ENCODE data around the gene GNB3. TPM values are rescaled to one million over a fixed set of nuclear protein-coding genes. Genes with fewer than 3 reads are reported as not detected.

Gene GNB3
- total RNA-seq, 1 experiment from 2014 or later = not detected

GRCh38 chr12:6824085-6824775 lies 16.5 kb upstream of the GNB3 start:
- peaks cover 12% of the 10 kb centered on the region for H3K36me3 Mint-ChIP-seq (ENCODE audit: insufficient read depth, unreplicated experiment)
- peaks cover 16% of the 10 kb centered on the region for H3K4me1 Mint-ChIP-seq (ENCODE audit: low read depth, unreplicated experiment)
- TF ChIP-seq CTCF (IDR thresholded peaks at IDR 0.05; ENCODE audit: unreplicated experiment) = no peak
- intact Hi-C loops (cut with micrococcal nuclease; ENCODE audit: unreplicated experiment) = loop anchor here (10.0 kb wide), 1 partner anchor 209 kb away; no protein-coding TSS in a partner anchor
- no peak overlapping the region for H3K4me3 Mint-ChIP-seq (ENCODE audit: low read depth, unreplicated experiment)
- peaks cover 100% of the 10 kb centered on the region for H3K27me3 Mint-ChIP-seq (ENCODE audit: unreplicated experiment)
- no TSS peak for BruUV-seq (replicated peaks)
- CTCF ChIA-PET = interaction anchor here (1.8 kb wide), 1 partner anchor 71 kb away, joined by 7 read pairs; the partner anchor contains the start of gene MLF2
- no peak for DNase-seq
- H3K27ac Mint-ChIP-seq (ENCODE audit: unreplicated experiment) = no peak overlapping the region
- no peaks in the 10 kb centered on the region for H3K9me3 Mint-ChIP-seq (ENCODE audit: low read depth, unreplicated experiment)

GRCh38 chr12:6824901-6825381 lies 15.8 kb upstream of the GNB3 start:
- Mint-ChIP-seq H3K9me3 (ENCODE audit: low read depth, unreplicated experiment) (no peaks in the 10 kb centered on the region), H3K27ac (ENCODE audit: unreplicated experiment) (no peak overlapping the region), H3K27me3 (ENCODE audit: unreplicated experiment) (peaks cover 100% of the 10 kb centered on the region), H3K4me1 (ENCODE audit: low read depth, unreplicated experiment) (peaks cover 16% of the 10 kb centered on the region), H3K4me3 (ENCODE audit: low read depth, unreplicated experiment) (no peak overlapping the region), H3K36me3 (ENCODE audit: insufficient read depth, unreplicated experiment) (peaks cover 16% of the 10 kb centered on the region)
- BruUV-seq (replicated peaks) = no TSS peak
- no peak for TF ChIP-seq CTCF (IDR thresholded peaks at IDR 0.05; ENCODE audit: unreplicated experiment)
- intact Hi-C loops (cut with micrococcal nuclease; ENCODE audit: unreplicated experiment) = loop anchor here (1.0 to 10.0 kb wide), 3 partner anchors 90 to 273 kb away; no protein-coding TSS in a partner anchor
- no peak for DNase-seq
- CTCF ChIA-PET = interaction anchor here (1.0 to 1.8 kb wide), 3 partner anchors 10 to 71 kb away, joined by 4 to 7 read pairs (median 4); partner anchors contain the start of gene MLF2

GRCh38 chr12:6825398-6826124 lies 15.2 kb upstream of the GNB3 start:
- peaks cover 100% of the 10 kb centered on the region for H3K27me3 Mint-ChIP-seq (ENCODE audit: unreplicated experiment)
- H3K27ac Mint-ChIP-seq (ENCODE audit: unreplicated experiment) = no peak overlapping the region

More at GRCh38 chr12:6825398-6826124, 15.2 kb upstream of the GNB3 start:
- Mint-ChIP-seq H3K36me3 (ENCODE audit: insufficient read depth, unreplicated experiment) (peaks cover 16% of the 10 kb centered on the region), H3K9me3 (ENCODE audit: low read depth, unreplicated experiment) (no peaks in the 10 kb centered on the region), H3K4me3 (ENCODE audit: low read depth, unreplicated experiment) (no peak overlapping the region), H3K4me1 (ENCODE audit: low read depth, unreplicated experiment) (peaks cover 16% of the 10 kb centered on the region)
- intact Hi-C loops (cut with micrococcal nuclease; ENCODE audit: unreplicated experiment) = loop anchor here (1.0 to 10.0 kb wide), 3 partner anchors 90 to 273 kb away; no protein-coding TSS in a partner anchor
- BruUV-seq (replicated peaks) = no TSS peak
- CTCF ChIA-PET = interaction anchor here (1.0 to 1.8 kb wide), 3 partner anchors 9 to 72 kb away, joined by 4 to 7 read pairs (median 4); partner anchors contain the start of gene MLF2
- peak; percentile 80 for TF ChIP-seq CTCF (IDR thresholded peaks at IDR 0.05; ENCODE audit: unreplicated experiment)
- peak; percentile 87 for DNase-seq

Data from Calu3 (cell line).